ENCODE results near the gene LCLAT1. TPM values are rescaled to one million over a fixed set of nuclear protein-coding genes. Genes with fewer than 3 reads are reported as not detected.
"Not testable (repeated sequence)": the region's sequence is repeated elsewhere in the genome, so short reads cannot be mapped to it uniquely, and the experiment has no call there.

Gene LCLAT1
- total RNA-seq, 2 donors from 2014 or later: 13.4 to 13.8 TPM

DNA sequence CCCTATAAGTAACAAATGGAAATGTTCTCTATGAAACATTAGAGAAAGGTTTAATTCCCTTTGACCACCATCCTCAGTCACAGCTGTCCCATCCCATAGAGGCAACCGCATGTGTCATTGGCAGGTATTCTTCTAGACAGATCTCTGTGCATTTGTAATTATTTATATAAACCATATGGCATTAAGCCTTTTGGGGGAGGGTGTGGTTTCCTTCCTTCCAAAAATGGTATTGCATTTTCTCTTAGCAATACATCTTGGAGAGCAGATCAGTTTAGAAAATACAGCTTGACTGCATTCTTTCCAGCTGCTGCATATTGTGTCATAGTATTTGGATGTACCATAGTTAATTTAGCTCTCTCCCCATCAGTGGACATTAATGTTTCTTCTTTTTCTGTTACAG is 57.7 kb downstream of the LCLAT1 start:
- intact Hi-C loops (cut with DNase I): no loop called here
- DNase-seq: no peak
- ATAC-seq: no peak

DNA sequence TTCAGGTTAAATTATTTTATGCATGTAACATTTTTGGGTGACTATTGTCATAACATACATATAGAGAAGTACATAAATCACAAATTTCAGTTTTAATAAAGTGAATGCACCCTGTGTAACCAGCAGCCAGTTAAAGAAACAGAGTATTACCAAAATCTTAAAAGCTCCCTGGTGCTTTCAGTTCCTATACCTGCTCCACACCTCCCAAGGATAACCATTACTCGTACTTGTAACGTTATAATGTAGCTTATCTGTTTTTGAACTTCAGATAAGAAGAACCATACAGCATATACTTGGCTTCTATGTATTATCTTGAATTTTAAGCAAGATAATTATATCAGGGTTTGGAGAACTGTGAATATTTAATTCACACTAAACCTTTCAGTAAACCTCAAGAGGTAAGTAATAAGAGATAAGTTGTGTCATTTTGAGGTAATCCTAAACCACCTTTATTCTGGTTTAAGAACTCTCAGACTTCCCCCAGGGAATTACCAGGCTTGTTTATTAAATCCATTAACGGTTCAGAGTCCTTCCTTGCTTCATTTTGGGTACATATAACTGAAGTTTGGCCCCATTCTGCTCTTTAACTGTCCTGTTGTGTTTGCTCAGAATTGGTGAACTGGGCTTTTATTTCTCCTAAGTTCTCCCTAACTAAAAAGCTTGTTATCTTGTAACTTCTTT is 58.6 kb downstream of the LCLAT1 start:
- no peak for DNase-seq
- intact Hi-C loops (cut with DNase I): no loop called here
- no peak for ATAC-seq

GRCh38 chr2:30507460-30507859 is 60.4 kb downstream of the LCLAT1 start:
- ATAC-seq; intact Hi-C loops (cut with DNase I): not testable (repeated sequence)

DNA sequence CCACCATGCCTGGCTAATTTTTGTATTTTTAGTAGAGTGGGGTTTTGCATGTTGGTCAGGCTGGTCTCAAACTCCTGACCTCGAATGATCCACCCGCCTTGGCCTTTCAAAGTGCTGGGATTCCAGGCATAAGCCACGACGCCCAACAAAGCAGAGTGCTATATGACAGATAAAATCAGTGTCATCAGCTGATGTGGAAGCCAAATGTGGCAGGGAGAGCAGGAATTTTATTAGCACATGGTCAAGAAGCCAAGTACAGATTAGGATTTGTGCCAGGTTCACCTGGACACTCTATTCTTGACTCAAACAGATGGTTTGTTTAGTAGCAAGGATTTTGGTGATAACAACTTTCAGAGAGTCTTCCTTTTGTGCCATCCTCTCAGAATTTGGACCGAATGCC is 62.7 kb downstream of the LCLAT1 start:
- no peak for ATAC-seq
- no peak for DNase-seq
- intact Hi-C loops (cut with DNase I): no loop called here

More at GRCh38 chr2:30507460-30507859, 60.4 kb downstream of the LCLAT1 start:
- not testable (repeated sequence) for DNase-seq

GRCh38 chr2:30510409-30510808 is 63.4 kb downstream of the LCLAT1 start:
- DNase-seq (no peak), ATAC-seq (no peak)
- intact Hi-C loops (cut with DNase I): no loop called here

GRCh38 chr2:30511122-30512083 is 64.4 kb downstream of the LCLAT1 start:
- DNase-seq (peak; percentile 42), ATAC-seq (peak in 1 of 2 donors; percentile 84)
- intact Hi-C loops (cut with DNase I): no loop called here

DNA sequence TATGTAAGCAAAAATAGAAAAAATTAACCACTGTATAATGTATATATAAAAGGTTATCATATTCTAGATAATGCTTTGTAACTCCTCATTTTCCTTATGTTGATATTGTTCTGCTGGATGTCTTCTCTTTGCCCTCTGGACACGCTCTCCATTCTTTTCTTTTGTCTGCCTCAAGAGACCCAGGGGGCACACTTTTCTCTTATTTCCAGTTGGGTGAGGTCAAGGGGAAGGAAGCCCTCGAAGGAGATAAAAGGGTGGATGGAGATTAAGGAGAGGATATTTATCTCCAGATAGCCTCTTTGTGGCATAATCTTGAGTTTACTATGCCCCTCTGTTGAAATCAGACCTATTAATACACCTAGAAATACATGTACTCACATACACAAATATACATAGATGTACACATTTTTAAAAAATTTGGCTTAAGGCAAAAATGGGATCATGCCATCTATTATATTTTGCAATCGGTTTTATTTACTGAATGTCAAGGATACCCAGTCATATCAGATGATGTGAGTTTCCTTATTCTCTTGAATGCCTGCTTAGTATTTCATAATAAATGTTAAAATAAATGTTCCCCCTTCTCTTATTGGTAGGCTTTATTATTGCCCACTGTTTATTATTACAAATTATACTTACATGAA is 65.3 kb downstream of the LCLAT1 start:
- intact Hi-C loops (cut with DNase I): no loop called here

DNA sequence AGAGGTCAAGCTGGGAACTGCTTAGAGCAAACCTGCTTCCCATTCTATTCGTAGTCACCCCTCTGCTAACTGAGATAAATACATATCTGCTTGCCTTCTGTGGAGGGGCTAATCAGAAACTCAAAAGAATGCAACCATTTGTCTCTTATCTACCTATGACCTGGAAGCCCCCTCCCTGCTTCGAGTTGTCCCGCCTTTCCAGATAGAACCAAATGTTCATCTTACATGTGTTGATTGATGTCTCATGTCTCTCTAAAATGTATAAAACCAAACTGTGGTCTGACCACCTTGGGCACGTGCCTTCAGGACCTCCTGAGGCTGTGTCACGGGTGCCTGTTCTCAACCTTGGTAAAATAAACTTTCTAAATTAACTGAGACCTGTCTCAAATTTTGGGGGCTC is 66.6 kb downstream of the LCLAT1 start:
- ATAC-seq; DNase-seq; intact Hi-C loops (cut with DNase I): not testable (repeated sequence)

More for the DNA sequence above, 65.3 kb downstream of the LCLAT1 start:
- DNase-seq (no peak), ATAC-seq (no peak)

GRCh38 chr2:30514134-30514847 is 67.2 kb downstream of the LCLAT1 start:
- ATAC-seq (peak; percentile 87 to 92), DNase-seq (peak; percentile 53)
- intact Hi-C loops (cut with DNase I): no loop called here

DNA sequence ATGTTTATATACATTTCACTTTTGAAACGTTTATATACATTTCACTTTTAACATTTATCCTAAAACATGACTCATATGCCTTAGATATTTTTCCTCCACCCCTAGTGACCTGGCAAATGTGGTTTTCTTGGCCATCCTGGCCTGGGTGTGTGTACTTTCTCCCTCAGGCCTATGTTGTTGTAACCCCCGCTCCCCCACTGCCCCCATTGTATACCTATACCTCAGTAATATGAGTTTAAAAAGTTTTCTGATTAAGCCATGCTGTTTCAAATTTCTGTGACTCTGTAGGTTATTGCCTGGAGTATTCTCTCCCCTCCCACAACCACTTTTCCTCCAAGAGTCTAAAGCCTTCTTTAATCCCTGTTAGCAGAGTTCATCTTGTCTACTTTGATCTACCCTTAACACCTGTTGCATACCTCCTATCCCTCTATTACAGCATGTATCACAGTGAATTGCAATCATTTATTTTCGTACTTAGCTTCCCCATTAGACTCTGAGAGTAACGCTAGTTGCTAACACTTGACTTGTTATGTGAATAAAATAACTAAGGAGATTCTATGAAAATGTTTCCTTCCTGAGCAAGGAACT is 67.9 kb downstream of the LCLAT1 start:
- intact Hi-C loops (cut with DNase I): no loop called here
- DNase-seq (no peak), ATAC-seq (peak; percentile 15 to 23)

GRCh38 chr2:30516166-30516565 is 69.1 kb downstream of the LCLAT1 start:
- intact Hi-C loops (cut with DNase I): no loop called here
- DNase-seq: no peak
- no peak for ATAC-seq

- ATAC-seq (no peak), DNase-seq (no peak)
- intact Hi-C loops (cut with DNase I): no loop called here
Measured at GRCh38 chr2:30519796-30520195, 72.8 kb downstream of the LCLAT1 start.

GRCh38 chr2:30522421-30522820 is 75.4 kb downstream of the LCLAT1 start:
- ATAC-seq (no peak), DNase-seq (no peak)
- intact Hi-C loops (cut with DNase I): no loop called here

- intact Hi-C loops (cut with DNase I): no loop called here
- DNase-seq (no peak), ATAC-seq (no peak)
Measured at GRCh38 chr2:30527411-30527810, 80.4 kb downstream of the LCLAT1 start.

GRCh38 chr2:30527859-30528258 is 80.8 kb downstream of the LCLAT1 start:
- intact Hi-C loops (cut with DNase I): no loop called here
- DNase-seq: no peak
- no peak for ATAC-seq

DNA sequence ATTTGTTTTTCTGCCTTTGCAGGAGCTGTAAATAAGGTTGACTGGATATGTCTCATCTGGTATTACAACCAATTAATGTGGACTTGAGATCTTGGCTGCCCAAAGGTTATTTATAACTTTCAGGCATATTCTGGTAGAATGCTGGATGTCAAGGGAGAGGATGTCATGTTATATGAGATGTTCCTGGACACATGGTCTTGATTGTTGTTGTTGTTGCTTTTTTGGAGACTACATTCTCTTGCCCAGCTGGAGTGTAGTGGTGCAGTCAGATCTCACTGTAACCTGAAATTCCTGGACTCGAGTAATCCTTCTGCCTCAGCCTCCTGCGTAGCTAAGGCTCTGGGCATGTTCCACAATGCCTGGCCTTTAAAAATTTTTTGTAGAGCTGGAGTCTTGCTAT is 83.3 kb downstream of the LCLAT1 start:
- DNase-seq (no peak), ATAC-seq (no peak)
- intact Hi-C loops (cut with DNase I): no loop called here

GRCh38 chr2:30541680-30542079 is 94.6 kb downstream of the LCLAT1 start:
- intact Hi-C loops (cut with DNase I): no loop called here
- ATAC-seq: no peak

GRCh38 chr2:30545875-30546274 is 98.8 kb downstream of the LCLAT1 start:
- DNase-seq: no peak
- intact Hi-C loops (cut with DNase I): no loop called here
- peak in 1 of 2 donors; percentile 24 for ATAC-seq

More at GRCh38 chr2:30541680-30542079, 94.6 kb downstream of the LCLAT1 start:
- DNase-seq: no peak

GRCh38 chr2:30548386-30548785 is 101.3 kb downstream of the LCLAT1 start:
- no peak for DNase-seq
- ATAC-seq: no peak
- intact Hi-C loops (cut with DNase I): no loop called here

Data from left cardiac atrium (tissue), 4 donors.